ENCODE measurements around the gene ATAD1.

Gene ATAD1

DNA sequence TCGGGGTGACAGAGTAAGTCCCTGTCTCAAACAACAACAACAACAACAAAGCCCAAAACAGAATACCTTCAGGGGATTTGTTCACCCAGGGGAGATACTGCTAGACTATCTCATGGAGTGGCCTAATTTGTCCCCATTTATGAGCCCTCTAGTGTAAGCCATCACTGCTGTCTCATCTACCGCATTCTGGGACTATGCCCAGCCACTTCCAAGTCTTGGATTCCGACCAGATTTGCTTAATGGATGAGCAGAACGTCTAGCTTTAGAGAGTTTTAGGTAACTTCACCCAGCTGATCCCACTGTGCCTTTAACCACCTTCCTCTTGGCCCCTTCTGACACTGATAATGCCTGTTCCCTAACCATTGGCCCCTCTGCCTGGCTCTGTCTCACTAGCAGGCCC lies 111.3 kb downstream of the ATAD1 start:
- DNase-seq: peak; percentile 23

DNA sequence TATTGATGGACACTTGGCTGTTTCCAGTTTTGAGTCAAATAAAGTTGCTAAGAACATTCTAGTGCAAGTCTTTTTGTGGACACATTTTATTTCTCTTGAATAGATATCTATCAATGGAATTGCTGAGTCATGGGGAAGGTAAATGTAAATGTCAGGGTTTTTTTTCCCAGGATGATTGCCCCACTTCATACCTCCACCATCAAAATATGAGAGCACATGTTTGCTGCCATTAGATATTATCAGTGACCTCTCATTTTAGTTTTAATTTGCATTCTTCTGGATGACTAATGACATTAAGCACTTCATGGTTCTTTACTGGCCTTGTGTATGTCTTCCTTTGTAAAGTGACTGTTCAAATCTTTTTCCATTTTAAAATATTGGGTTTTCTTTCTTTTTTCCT lies 112.7 kb downstream of the ATAD1 start:
- DNase-seq: peak; percentile 82

DNA sequence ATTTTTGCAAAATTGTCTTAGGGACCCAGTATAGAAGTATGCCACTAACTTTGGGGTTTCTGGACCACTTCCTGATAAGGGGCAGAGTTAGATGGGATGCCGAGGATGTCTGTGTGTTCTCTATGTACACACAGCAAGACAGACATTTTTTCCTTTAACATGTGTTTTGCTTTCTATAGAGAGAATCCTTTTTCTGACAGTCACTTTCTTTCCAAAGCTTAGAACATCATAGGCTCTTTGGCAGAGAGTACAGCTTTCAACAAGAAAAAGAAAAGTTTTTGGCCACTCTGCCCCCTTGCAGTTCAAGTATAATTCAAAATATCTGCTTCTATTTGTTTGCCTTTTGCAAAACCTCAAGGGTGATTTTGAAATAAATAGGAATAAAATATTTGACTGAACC lies 114.3 kb downstream of the ATAD1 start:
- DNase-seq: no peak

DNA sequence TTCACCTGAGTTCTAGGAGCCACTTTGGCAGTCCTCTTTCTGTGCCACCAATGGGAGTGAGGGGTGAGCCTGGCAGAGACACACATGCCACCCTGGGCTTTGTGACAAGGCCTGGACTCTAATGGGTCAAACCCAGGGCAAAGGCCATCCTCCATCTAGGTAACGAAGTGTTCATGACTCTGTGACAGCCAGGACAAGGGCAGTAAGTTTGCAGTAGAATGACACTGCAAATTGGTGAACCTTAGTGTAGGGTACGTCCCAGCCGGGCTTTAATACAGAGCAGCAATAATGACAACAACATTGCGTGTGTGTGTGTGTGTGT lies 115.1 kb downstream of the ATAD1 start:
- DNase-seq: no peak

DNA sequence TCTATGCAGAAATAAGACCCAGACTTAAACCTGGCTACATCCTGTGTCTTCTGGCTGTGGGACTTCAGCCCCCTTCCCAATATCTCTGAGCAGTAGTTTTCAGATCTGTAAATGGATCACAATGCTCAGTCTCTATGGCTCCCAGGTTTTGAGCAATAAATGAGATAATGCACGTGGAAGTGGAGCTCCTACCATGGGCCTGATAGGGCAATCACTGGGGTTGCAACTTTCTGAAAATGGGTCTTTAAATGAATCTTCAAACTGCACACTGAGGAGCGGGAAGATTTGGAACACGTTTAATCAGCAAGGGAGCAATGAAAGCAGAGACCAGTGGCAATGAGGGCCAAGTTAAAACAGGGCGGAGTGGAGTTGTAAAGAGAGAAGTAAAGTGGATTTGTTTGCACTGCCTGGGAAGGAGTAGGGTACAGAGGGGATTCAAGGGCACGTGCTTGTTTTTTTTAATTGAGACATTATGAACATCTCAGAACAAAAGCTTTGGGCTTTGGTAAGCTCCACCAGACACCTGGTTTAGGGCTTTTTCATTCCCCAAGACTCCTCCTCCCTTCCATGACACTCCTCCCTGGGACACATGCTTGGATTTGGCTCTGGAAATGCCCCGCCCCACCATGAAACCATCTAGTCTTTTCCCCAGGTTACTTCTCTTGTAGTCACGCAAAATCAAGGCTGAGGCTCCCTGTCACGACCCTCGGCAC lies 115.6 kb downstream of the ATAD1 start:
- no peak for DNase-seq
